IPS-15b (cell line): Measurements from ENCODE around the gene GSTM4.
"Not testable (repeated sequence)": the region's sequence is repeated elsewhere in the genome, so short reads cannot be mapped to it uniquely, and the experiment has no call there.

ENCODE experiments used
- H3K27me3 ChIP-seq: one replicate; pipeline ENCODE4 v1.6.1; 2013; ENCODE audit warnings: low read length; ENCODE audit not compliant: control insufficient read depth, insufficient read depth
- H3K36me3 ChIP-seq: one replicate; pipeline ENCODE4 v1.6.1; 2013; ENCODE audit warnings: low read length; ENCODE audit not compliant: control insufficient read depth, insufficient read depth
- H3K4me1 ChIP-seq: one replicate; pipeline ENCODE4 v1.6.1; 2013; ENCODE audit warnings: mild to moderate bottlenecking, low read length; ENCODE audit not compliant: control insufficient read depth, insufficient read depth
- H3K4me3 ChIP-seq: one replicate; pipeline ENCODE4 v1.5.1; 2013; ENCODE audit warnings: low read depth, low read length
- H3K9ac ChIP-seq: one replicate; pipeline ENCODE4 v1.6.1; 2013; ENCODE audit warnings: low read depth, mild to moderate bottlenecking, low read length
- H3K9me3 ChIP-seq: one replicate; pipeline ENCODE4 v1.6.1; 2013; ENCODE audit warnings: mild to moderate bottlenecking, low read length; ENCODE audit not compliant: control insufficient read depth, insufficient read depth

The GSTM4 gene

GRCh38 chr1:109685399-109685798 lies 29.5 kb downstream of the GSTM4 start:
- not testable (repeated sequence) for H3K27me3 ChIP-seq, H3K36me3 ChIP-seq, H3K4me3 ChIP-seq, H3K9ac ChIP-seq, H3K9me3 ChIP-seq, H3K4me1 ChIP-seq

- not testable (repeated sequence) for H3K4me3 ChIP-seq, H3K27me3 ChIP-seq, H3K9me3 ChIP-seq
These were observed 30.0 kb downstream of the GSTM4 start for GRCh38 chr1:109685890-109686289.

GRCh38 chr1:109687109-109687508 lies 31.2 kb downstream of the GSTM4 start:
- H3K9ac ChIP-seq, H3K36me3 ChIP-seq, H3K4me3 ChIP-seq, H3K9me3 ChIP-seq, H3K4me1 ChIP-seq, H3K27me3 ChIP-seq: not testable (repeated sequence)

More at GRCh38 chr1:109685890-109686289, 30.0 kb downstream of the GSTM4 start:
- not testable (repeated sequence) for H3K4me1 ChIP-seq, H3K36me3 ChIP-seq, H3K9ac ChIP-seq

- H3K27me3 ChIP-seq = no peaks in the 10 kb centered on the region
- no peaks in the 10 kb centered on the region for H3K4me1 ChIP-seq
- H3K4me3 ChIP-seq = no peak within 1 kb of the TSS
- H3K9me3 ChIP-seq = no peaks in the 10 kb centered on the region
- no peaks in the 10 kb centered on the region for H3K36me3 ChIP-seq
- H3K9ac ChIP-seq = no peak within 1 kb of the TSS
These were observed 32.0 kb downstream of the GSTM4 start, which contains the start of gene GSTM1 for GRCh38 chr1:109687641-109688499. Gene GSTM1 (plus strand): TSS chr1:109687817. CDS start chr1:109687874, 57 bp downstream.

GRCh38 chr1:109689844-109690405 lies 34.0 kb downstream of the GSTM4 start:
- no peak overlapping the region for H3K9ac ChIP-seq
- H3K4me3 ChIP-seq = no peak overlapping the region
- H3K4me1 ChIP-seq = no peaks in the 10 kb centered on the region
- H3K27me3 ChIP-seq = no peaks in the 10 kb centered on the region
- H3K36me3 ChIP-seq = no peaks in the 10 kb centered on the region
- H3K9me3 ChIP-seq = no peaks in the 10 kb centered on the region

GRCh38 chr1:109691759-109692158 lies 35.9 kb downstream of the GSTM4 start:
- Histone ChIP-seq H3K4me1 (no peaks in the 10 kb centered on the region), H3K9me3 (no peaks in the 10 kb centered on the region), H3K36me3 (no peaks in the 10 kb centered on the region), H3K27me3 (no peaks in the 10 kb centered on the region), H3K9ac (no peak overlapping the region), H3K4me3 (no peak overlapping the region)

- not testable (repeated sequence) for H3K27me3 ChIP-seq, H3K4me3 ChIP-seq, H3K4me1 ChIP-seq, H3K9ac ChIP-seq, H3K9me3 ChIP-seq, H3K36me3 ChIP-seq
These were observed 38.5 kb downstream of the GSTM4 start for GRCh38 chr1:109694400-109694799.

- H3K4me1 ChIP-seq, H3K36me3 ChIP-seq, H3K4me3 ChIP-seq, H3K27me3 ChIP-seq, H3K9me3 ChIP-seq, H3K9ac ChIP-seq: not testable (repeated sequence)
These were observed 39.2 kb downstream of the GSTM4 start for GRCh38 chr1:109695138-109695537.

GRCh38 chr1:109697066-109697465 lies 41.2 kb downstream of the GSTM4 start:
- Histone ChIP-seq H3K9me3 (no peaks in the 10 kb centered on the region), H3K4me1 (no peaks in the 10 kb centered on the region), H3K36me3 (no peaks in the 10 kb centered on the region), H3K4me3 (no peak overlapping the region), H3K27me3 (no peaks in the 10 kb centered on the region), H3K9ac (no peak overlapping the region)

- H3K9me3 ChIP-seq, H3K36me3 ChIP-seq, H3K4me1 ChIP-seq, H3K9ac ChIP-seq, H3K4me3 ChIP-seq, H3K27me3 ChIP-seq: not testable (repeated sequence)
These were observed 42.0 kb downstream of the GSTM4 start for GRCh38 chr1:109697861-109698260.

GRCh38 chr1:109702940-109703339 lies 47.0 kb downstream of the GSTM4 start:
- not testable (repeated sequence) for H3K4me3 ChIP-seq, H3K36me3 ChIP-seq, H3K9me3 ChIP-seq, H3K9ac ChIP-seq, H3K27me3 ChIP-seq, H3K4me1 ChIP-seq

GRCh38 chr1:109704173-109704572 lies 48.3 kb downstream of the GSTM4 start:
- Histone ChIP-seq H3K4me1 (no peaks in the 10 kb centered on the region), H3K36me3 (no peaks in the 10 kb centered on the region), H3K4me3 (no peak overlapping the region), H3K9me3 (no peaks in the 10 kb centered on the region), H3K27me3 (no peaks in the 10 kb centered on the region), H3K9ac (no peak overlapping the region)
